Esophagus squamous epithelium (tissue), 5 donors: ENCODE data around the gene SEC23A. TPM values are rescaled to one million over a fixed set of nuclear protein-coding genes. Genes with fewer than 3 reads are reported as not detected.
"Not testable (repeated sequence)": the region's sequence is repeated elsewhere in the genome, so short reads cannot be mapped to it uniquely, and the experiment has no call there.

ENCODE experiments used
- DNase-seq: peaks from one replicate; lab custom pipeline; 2025; lab: John Stamatoyannopoulos, UW
- H3K27ac ChIP-seq, 4 donors: fragments of 200-600 bp; sonication (generic); one replicate each; pipeline ENCODE4 v1.5.1; 2016 to 2019; ENCODE audit warnings: mild to moderate bottlenecking in 1 of 4
- H3K27me3 ChIP-seq, 4 donors: fragments of 200-600 bp; sonication (generic); 1 replicate in 3 of 4; 2 replicates in 1 of 4; pipeline versions ENCODE4 v1.5.1 to v1.6.0; 2017 to 2021; ENCODE audit warnings: antibody characterized with exemption in 1 of 4
- H3K36me3 ChIP-seq, 3 donors: fragments of 200-600 bp; sonication (generic); one replicate each; pipeline ENCODE4 v1.5.1; 2016 to 2019
- H3K4me1 ChIP-seq, 3 donors: fragments of 200-600 bp; sonication (generic); one replicate each; pipeline ENCODE4 v1.5.1; 2017 to 2019
- H3K4me3 ChIP-seq, 4 donors: fragments of 200-600 bp; sonication (generic); 1 replicate in 3 of 4; 2 replicates in 1 of 4; pipeline ENCODE4 v1.5.1; 2016 to 2019; ENCODE audit warnings: mild to moderate bottlenecking in 2 of 4, moderate library complexity in 1 of 4
- H3K9me3 ChIP-seq, 3 donors: fragments of 200-600 bp; sonication (generic); one replicate each; pipeline ENCODE4 v1.5.1; 2016 to 2019
- POLR2A ChIP-seq, 4 donors: fragments of 450-650 bp; IDR thresholded peaks; one replicate each; pipeline ENCODE4 v1.6.1; 2017; ENCODE audit warnings: antibody characterized with exemption in 4 of 4, mild to moderate bottlenecking in 4 of 4, moderate library complexity in 3 of 4
- WGBS, 2 donors: methylation state at CpG; one replicate each; pipeline ENCODE4 v1.1.5; 2018; 5-methylcytosine and 5-hydroxymethylcytosine counted together
- intact Hi-C: fragments of 100-400 bp; cut with DNase I; formaldehyde crosslinking; loops from one replicate; pipeline ENCODE4 v1.15.0; 2022
- total RNA-seq, 4 donors: library from RNA; depleted of rRNA; stranded (reverse); fragments of >200 nt; gene quantifications; one replicate each; pipeline ENCODE4 v1.1.0, GENCODE V29; 2016
- TF ChIP-seq, protein P1 (sequence below), 6 experiments: fragments of 450-650 bp in 4 of 6; fragments of 200-600 bp in 2 of 6; sonication (generic) in 2 of 6; IDR thresholded peaks; one replicate each; pipeline ENCODE4 v1.5.1; 2016 to 2019; ENCODE audit warnings: antibody characterized with exemption in 6 of 6, mild to moderate bottlenecking in 4 of 6, moderate library complexity in 4 of 6
- donor health status: DM: yes; HTN: yes; CAD: no.

The SEC23A gene
- total RNA-seq, 4 donors from 2014 or later: 25.1 to 52.5 (median 42.2) TPM

DNA sequence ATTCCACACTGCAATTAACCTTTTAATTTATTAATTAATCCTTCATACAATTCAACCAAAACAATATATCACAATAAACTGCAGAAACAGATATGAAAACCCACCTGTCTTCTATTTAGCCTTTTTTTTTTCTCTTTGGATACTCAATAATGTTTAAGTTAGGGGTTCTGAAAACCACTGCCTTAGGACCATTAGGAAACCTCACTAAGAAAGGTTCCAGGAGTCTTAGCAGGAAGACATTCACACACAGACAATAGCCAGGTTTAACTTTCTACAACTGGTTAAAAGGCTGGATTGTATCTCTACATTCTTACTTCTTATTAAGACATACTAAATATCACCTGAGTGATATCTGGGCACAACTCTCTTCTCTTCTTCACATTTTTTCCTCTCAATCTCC, 3.3 kb downstream of the SEC23A start:
- H3K27ac ChIP-seq: no peak overlapping the region
- DNase-seq: no peak
- H3K27me3 ChIP-seq: no peaks in the 10 kb centered on the region
- peaks cover 16 to 62% (median 16%) of the 10 kb centered on the region in 3 donors for H3K4me1 ChIP-seq
- TF ChIP-seq, protein P1, sequence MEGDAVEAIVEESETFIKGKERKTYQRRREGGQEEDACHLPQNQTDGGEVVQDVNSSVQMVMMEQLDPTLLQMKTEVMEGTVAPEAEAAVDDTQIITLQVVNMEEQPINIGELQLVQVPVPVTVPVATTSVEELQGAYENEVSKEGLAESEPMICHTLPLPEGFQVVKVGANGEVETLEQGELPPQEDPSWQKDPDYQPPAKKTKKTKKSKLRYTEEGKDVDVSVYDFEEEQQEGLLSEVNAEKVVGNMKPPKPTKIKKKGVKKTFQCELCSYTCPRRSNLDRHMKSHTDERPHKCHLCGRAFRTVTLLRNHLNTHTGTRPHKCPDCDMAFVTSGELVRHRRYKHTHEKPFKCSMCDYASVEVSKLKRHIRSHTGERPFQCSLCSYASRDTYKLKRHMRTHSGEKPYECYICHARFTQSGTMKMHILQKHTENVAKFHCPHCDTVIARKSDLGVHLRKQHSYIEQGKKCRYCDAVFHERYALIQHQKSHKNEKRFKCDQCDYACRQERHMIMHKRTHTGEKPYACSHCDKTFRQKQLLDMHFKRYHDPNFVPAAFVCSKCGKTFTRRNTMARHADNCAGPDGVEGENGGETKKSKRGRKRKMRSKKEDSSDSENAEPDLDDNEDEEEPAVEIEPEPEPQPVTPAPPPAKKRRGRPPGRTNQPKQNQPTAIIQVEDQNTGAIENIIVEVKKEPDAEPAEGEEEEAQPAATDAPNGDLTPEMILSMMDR (IDR thresholded peaks at IDR 0.05): no peak
- no peak for TF ChIP-seq POLR2A (IDR thresholded peaks at IDR 0.05)
- intact Hi-C loops: loop anchor here (10.0 kb wide), 1 partner anchor 335 kb away; the partner anchor contains the start of gene FBXO33
- H3K4me3 ChIP-seq: no peak overlapping the region
- H3K9me3 ChIP-seq: no peaks in the 10 kb centered on the region
- peaks cover 0 to 26% (median 0%) of the 10 kb centered on the region in 3 donors for H3K36me3 ChIP-seq

DNA sequence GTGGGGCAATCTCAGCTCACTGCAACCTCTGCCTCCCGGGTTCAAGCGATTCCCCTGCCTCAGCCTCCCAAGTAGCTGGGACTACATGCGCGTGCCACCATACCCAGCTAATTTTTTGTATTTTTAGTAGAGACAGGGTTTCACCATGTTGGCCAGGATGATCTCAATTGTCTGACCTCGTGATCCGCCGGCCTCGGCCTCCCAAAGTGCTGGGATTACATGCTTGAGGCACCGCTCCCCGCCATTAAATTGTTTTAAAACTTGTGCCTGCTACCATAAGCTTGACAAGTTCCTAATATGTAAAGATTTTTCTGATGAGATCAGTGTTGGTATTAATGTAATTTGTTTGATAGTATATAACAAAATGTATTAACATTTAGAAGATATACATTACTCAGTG, 3.8 kb downstream of the SEC23A start:
- H3K27ac ChIP-seq, H3K9me3 ChIP-seq, intact Hi-C loops, H3K4me3 ChIP-seq, H3K27me3 ChIP-seq, DNase-seq: not testable (repeated sequence)
- Histone ChIP-seq H3K36me3 (peaks cover 0 to 31% (median 0%) of the 10 kb centered on the region in 3 donors), H3K4me1 (peaks cover 14 to 57% (median 16%) of the 10 kb centered on the region in 3 donors)
- 91 to 97% methylated on average over 10 of the region's 10 CpGs for WGBS, 2 donors

DNA sequence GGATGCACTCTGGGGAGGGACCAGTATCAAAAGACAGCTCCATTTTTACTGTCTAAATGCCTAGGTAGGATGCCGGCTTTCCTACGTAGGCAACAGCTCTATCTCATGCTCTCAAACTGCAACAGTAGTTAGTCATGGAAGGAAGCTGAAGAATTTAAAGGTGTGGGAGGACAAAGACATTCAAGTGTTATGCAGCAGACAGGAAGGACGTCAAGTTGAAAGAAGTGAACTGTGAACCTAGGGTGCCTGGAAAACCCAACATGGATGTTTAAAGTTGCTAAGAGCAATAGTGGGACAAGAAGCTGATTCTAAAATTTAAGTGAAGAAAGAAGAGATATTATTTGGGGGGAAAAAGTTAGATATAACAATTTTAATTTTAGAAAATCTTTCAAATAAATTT, 5.9 kb downstream of the SEC23A start:
- H3K9me3 ChIP-seq: no peaks in the 10 kb centered on the region
- H3K36me3 ChIP-seq: peaks cover 0 to 50% (median 0%) of the 10 kb centered on the region in 3 donors
- TF ChIP-seq, protein P1 (IDR thresholded peaks at IDR 0.05): no peak
- TF ChIP-seq POLR2A (IDR thresholded peaks at IDR 0.05): no peak
- DNase-seq: no peak
- no peak overlapping the region for H3K27ac ChIP-seq
- no peaks in the 10 kb centered on the region for H3K27me3 ChIP-seq
- WGBS, 2 donors: 45 to 48% methylated on average over 3 of the region's 3 CpGs
- H3K4me1 ChIP-seq: peaks cover 8 to 51% (median 9%) of the 10 kb centered on the region in 3 donors
- no peak overlapping the region for H3K4me3 ChIP-seq
- intact Hi-C loops: no loop called here

DNA sequence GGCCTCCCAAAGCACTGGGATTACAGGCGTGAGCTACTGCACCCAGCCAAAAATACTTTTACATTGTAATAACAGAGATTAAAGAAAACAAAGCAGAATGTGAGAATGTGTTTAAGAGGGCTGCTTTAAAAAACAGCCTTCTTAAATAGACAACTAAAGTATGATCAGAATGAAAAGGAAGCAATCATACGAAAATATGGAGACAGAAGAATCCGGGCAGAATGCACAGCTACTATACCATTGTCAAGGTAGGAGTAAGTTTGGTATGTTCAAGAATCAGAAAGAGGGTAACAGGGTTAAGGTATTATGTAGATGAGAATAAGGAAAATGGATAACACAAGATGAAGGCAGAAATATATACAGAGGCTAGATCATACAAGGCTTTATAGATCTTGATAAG, 8.5 kb downstream of the SEC23A start:
- TF ChIP-seq POLR2A (IDR thresholded peaks at IDR 0.05): no peak
- TF ChIP-seq, protein P1 (IDR thresholded peaks at IDR 0.05): no peak
- WGBS, 2 donors: 64 to 76% methylated on average over 2 to 3 of the region's 3 CpGs
- H3K27ac ChIP-seq: no peak overlapping the region
- no peak for DNase-seq
- H3K4me1 ChIP-seq: peaks cover 8 to 25% (median 9%) of the 10 kb centered on the region in 3 donors
- no peaks in the 10 kb centered on the region for H3K9me3 ChIP-seq
- intact Hi-C loops: no loop called here
- no peak overlapping the region for H3K4me3 ChIP-seq
- H3K27me3 ChIP-seq: no peaks in the 10 kb centered on the region
- peaks cover 0 to 71% (median 4%) of the 10 kb centered on the region in 3 donors for H3K36me3 ChIP-seq

DNA sequence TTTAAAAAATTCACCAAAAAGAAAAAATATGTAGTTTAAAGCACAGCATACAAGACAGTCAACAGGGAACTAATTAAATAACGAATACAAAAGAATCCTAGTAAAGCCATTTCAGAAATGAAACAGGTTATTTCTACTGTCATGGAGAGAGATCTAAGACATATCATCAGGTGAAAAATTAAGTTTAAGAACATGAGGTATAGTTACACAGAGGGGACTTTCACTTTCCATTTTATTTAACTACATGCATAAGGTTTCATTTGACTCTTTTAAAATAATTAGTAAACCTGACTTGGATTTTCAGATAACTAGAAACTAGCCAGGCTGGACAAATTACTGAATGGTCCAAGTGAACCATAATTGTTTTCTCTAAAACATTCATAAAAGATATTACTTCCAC, 11.3 kb downstream of the SEC23A start:
- H3K27me3 ChIP-seq: no peaks in the 10 kb centered on the region
- no peaks in the 10 kb centered on the region for H3K9me3 ChIP-seq
- no peak overlapping the region for H3K27ac ChIP-seq
- intact Hi-C loops: no loop called here
- 64 to 74% methylated on average over 1 of the region's 1 CpG for WGBS, 2 donors
- TF ChIP-seq, protein P1 (IDR thresholded peaks at IDR 0.05): no peak
- no peak for TF ChIP-seq POLR2A (IDR thresholded peaks at IDR 0.05)
- H3K36me3 ChIP-seq: peaks cover 0 to 95% (median 4%) of the 10 kb centered on the region in 3 donors
- DNase-seq: no peak
- H3K4me1 ChIP-seq: peaks cover 0 to 6% (median 0%) of the 10 kb centered on the region in 3 donors
- H3K4me3 ChIP-seq: no peak overlapping the region
